Stimulated activated effector memory CD8-positive, alpha-beta T cell treated with anti-CD3 and anti-CD28 coated beads, Interleukin-12 subunit alpha, Interleukin-12 subunit beta, amount 100 ng/mL, for 72 hours (primary cell): ENCODE results near the gene IDS.

ENCODE experiments used
- ATAC-seq: fragments of 150-1000 bp; cut with Tn5 transposase; 2 replicates; pipeline ENCODE4 v1.10.0; 2021
- DNase-seq, 2 donors: peaks; one replicate each; pipeline ENCODE4 v3.0.0; 2021 to 2022; ENCODE audit warnings: low spot score in 2 of 2
- H3K27ac Mint-ChIP-seq: one replicate; pipeline ENCODE4 v1.8.0; 2022; ENCODE audit warnings: mild to moderate bottlenecking, mixed read lengths
- H3K36me3 Mint-ChIP-seq: one replicate; pipeline ENCODE4 v1.8.0; 2022; ENCODE audit warnings: mild to moderate bottlenecking, mixed read lengths
- H3K4me1 Mint-ChIP-seq: one replicate; pipeline ENCODE4 v1.8.0; 2022; ENCODE audit warnings: mixed read lengths
- H3K4me3 Mint-ChIP-seq: one replicate; pipeline ENCODE4 v1.8.0; 2022; ENCODE audit warnings: mild to moderate bottlenecking, mixed read lengths
- H3K9me3 Mint-ChIP-seq: one replicate; pipeline ENCODE4 v1.8.0; 2022; ENCODE audit warnings: mixed read lengths

The IDS gene

DNA sequence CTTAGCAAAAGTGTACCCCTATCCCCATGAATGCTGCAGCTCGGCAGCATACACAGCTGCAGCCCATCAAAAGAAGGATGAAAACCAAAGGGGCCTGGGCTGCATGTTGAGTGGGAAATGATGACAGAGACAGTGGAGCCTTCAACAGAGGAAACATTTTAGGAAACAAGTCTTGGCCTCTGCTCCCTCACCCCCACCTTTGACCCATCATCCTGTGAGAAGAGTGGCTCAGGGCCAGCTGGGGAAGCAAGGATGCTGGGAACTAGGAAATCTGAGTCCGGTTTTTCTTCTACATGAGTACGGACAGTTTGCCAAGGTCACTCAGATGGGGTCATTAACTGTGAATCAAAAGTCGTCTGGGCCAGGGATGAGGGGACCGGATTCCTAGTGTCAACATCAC is 37.2 kb downstream of the IDS start:
- no peak overlapping the region for H3K4me3 Mint-ChIP-seq
- no peaks in the 10 kb centered on the region for H3K4me1 Mint-ChIP-seq
- no peak for DNase-seq
- H3K27ac Mint-ChIP-seq: no peak overlapping the region
- no peaks in the 10 kb centered on the region for H3K9me3 Mint-ChIP-seq
- H3K36me3 Mint-ChIP-seq: no peaks in the 10 kb centered on the region
- ATAC-seq: no peak

DNA sequence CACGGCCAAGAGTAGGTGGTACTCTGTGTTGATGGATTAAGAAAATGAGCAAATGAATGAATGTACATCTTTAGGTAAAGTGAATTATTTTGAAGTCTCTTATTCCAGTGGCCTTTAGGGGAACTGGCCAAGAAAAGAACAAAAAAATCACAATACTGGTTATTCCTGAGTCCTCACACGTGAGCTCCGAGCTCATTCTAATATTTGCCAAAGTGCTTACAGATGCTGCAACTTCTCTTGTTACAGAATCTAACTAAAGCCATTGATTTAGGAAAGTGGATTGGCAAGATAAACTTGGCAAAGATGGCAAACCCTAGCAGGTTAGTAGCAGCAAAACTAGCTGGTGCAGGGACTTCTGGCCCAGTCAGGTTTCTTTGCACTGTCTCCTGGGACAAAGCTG is 37.6 kb downstream of the IDS start:
- H3K9me3 Mint-ChIP-seq: no peaks in the 10 kb centered on the region
- H3K4me1 Mint-ChIP-seq: no peaks in the 10 kb centered on the region
- H3K27ac Mint-ChIP-seq: no peak overlapping the region
- H3K4me3 Mint-ChIP-seq: no peak overlapping the region
- no peaks in the 10 kb centered on the region for H3K36me3 Mint-ChIP-seq
- ATAC-seq (no peak), DNase-seq (no peak)

DNA sequence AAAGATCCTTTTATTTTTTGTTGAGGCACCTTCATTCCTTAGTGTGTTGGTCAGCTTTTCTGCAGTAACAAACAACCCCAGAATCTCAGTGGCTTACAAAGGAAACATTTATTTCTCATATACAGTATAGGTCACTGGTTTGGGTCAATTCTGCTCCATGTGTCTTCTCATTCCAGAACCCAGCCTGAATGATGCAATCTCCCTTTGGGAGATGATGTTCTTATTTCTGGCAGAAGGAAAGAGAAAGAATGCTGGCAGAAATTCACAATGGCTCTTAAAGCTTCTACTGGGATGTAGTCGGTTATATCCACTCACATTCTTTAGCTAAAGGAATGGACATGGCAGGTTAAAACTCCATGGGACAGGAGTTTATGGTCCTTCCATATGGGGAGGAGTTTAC is 42.3 kb downstream of the IDS start:
- Mint-ChIP-seq H3K9me3 (no peaks in the 10 kb centered on the region), H3K36me3 (no peaks in the 10 kb centered on the region), H3K4me3 (no peak overlapping the region), H3K4me1 (no peaks in the 10 kb centered on the region), H3K27ac (no peak overlapping the region)
- ATAC-seq (no peak), DNase-seq (no peak)

DNA sequence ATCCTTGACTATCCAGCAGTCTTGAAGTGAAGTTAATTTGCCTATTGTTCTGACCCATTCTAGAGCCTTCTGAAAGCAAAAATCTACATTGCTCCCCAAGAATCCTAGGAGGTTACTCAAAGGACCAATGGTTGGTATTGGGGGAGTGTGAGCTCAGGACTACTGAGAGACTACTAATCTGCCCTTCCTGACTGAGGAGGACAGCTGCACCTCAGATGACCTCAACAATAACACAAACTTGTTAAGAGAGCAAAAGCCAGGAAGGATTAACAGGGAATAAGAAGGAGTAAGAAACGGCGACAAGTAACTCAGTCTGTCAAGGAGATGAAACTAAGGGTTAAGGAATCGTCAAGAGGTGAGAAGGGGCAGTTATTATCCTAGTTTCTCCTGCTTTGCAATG is 43.4 kb downstream of the IDS start:
- H3K27ac Mint-ChIP-seq: no peak overlapping the region
- DNase-seq (no peak), ATAC-seq (no peak)
- H3K4me3 Mint-ChIP-seq: no peak overlapping the region
- H3K36me3 Mint-ChIP-seq: no peaks in the 10 kb centered on the region
- no peaks in the 10 kb centered on the region for H3K9me3 Mint-ChIP-seq
- no peaks in the 10 kb centered on the region for H3K4me1 Mint-ChIP-seq

DNA sequence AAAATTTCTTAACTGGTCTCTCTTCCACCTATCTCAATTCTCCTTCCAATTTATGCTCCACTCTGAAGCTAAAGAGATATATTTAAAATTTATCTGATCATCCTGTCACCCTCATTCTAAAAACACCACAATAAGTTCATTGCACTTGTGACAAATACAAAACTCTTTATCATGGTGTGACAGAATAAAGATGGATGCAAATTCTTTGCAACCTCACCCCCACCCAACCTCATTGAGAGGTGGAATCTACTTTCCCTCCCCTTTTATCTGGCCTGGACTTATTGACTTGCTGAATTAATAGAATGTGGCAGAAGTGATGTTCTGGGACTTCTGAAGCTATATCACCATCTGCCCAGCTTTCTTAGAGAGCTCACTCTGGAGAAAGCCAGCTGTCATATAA is 46.5 kb downstream of the IDS start:
- Mint-ChIP-seq H3K4me1 (no peaks in the 10 kb centered on the region), H3K36me3 (no peaks in the 10 kb centered on the region), H3K27ac (no peak overlapping the region), H3K9me3 (no peaks in the 10 kb centered on the region), H3K4me3 (no peak overlapping the region)
- no peak for DNase-seq
- no peak for ATAC-seq

DNA sequence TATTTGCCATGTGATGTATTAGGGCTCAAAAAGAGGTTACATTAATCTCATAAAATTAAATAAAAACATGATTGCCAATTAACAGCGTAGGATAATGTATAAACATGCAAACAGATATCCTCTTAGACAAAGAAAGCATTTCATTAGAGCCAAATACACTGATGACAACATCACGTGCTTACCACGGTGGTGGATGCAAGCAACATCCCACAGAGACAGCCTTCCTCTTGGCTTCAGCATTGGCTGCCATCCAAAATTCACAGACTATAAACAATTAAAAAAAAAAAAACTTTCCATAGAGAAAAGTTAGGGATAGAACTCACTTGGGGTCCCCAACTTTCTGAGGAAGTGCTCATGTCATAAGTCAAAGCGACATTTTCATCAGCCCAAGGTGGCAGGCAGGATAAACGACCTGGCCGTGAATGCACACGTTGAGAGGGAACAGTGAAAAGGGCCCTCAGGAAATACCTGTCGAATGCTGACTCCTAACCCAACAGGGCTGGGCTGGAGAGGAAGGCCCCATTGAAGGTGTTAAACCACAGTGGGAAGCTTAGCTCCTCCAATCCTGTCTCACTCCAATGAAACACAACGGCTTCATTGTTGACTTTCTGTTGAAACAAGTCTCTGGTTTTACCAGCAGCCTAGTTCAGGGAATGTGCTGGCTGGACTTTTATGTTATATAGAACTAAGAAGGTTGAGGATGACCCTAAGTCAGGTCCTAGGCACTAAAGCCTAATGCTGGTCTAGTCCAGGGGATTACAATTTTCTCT is 48.4 kb downstream of the IDS start:
- DNase-seq: no peak
- H3K4me1 Mint-ChIP-seq: no peaks in the 10 kb centered on the region
- H3K36me3 Mint-ChIP-seq: no peaks in the 10 kb centered on the region

DNA sequence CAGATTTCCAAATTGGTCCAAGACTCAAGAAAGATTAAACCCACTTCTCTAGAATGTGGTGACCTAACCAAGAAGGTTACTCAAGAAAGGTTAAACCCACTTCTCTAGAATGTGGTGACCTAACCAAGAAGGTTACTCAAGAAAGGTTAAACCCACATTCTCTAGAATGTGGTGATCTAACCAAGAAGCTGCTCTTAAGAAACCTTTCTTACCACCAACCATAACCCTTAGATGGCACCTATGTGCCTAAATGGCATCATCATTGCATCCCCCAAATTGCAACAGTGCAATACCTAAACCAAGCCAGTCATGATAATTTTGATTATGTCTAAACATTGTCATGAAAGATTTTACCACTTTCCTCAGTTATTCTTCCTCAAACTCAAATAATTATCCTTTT is 49.2 kb downstream of the IDS start:
- DNase-seq (no peak), ATAC-seq (no peak)
- Mint-ChIP-seq H3K36me3 (no peaks in the 10 kb centered on the region), H3K9me3 (no peaks in the 10 kb centered on the region), H3K4me1 (no peaks in the 10 kb centered on the region), H3K27ac (no peak overlapping the region), H3K4me3 (no peak overlapping the region)

More for the DNA sequence above, 48.4 kb downstream of the IDS start:
- no peak overlapping the region for H3K27ac Mint-ChIP-seq
- H3K9me3 Mint-ChIP-seq: no peaks in the 10 kb centered on the region
- ATAC-seq: no peak
- H3K4me3 Mint-ChIP-seq: no peak overlapping the region

DNA sequence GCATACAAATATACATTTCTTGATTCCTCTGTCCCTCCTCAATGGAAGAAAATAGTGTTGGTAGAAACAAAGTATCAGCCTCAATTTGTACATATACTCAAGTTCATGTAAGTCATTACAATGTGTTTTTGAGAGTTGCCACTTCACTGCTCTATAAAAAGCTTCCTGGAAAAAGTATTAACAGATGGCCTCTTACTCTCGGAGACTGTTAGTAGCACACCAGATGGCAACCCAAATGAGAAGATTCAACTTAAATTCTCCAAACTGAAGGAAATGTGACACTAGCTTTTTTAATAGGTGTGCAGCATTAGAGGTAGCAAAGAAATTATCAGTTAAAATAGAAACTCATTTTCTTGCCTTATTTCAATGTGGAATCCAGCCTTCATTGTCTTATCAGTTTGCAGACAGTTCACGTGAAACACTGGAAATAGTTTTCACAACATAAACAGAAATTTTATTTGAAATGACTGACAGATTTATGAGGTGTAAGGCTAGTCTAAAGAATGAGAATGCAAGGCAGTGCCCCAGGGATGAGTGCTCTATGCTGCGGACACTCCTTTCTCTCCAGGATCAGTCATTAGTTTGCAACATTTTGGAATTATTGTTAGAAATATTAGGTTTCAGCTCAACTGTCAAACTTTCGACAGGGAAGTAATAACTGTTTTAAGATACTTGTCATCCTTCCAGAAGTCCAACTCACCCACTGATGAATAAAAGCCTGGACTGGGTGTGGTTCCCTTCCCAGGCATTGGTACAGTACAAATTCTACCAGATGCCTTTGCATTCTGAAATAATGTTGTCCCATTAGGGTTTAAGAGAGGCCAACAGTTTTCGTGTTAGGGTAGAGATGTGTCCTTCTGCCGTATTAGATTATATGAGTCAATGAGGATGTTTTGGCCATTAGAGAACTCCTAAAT is 50.9 kb downstream of the IDS start:
- H3K27ac Mint-ChIP-seq: no peak overlapping the region
- ATAC-seq (no peak), DNase-seq (no peak)
- no peaks in the 10 kb centered on the region for H3K4me1 Mint-ChIP-seq
- no peaks in the 10 kb centered on the region for H3K36me3 Mint-ChIP-seq
- H3K4me3 Mint-ChIP-seq: no peak overlapping the region
- peaks cover 3% of the 10 kb centered on the region for H3K9me3 Mint-ChIP-seq

DNA sequence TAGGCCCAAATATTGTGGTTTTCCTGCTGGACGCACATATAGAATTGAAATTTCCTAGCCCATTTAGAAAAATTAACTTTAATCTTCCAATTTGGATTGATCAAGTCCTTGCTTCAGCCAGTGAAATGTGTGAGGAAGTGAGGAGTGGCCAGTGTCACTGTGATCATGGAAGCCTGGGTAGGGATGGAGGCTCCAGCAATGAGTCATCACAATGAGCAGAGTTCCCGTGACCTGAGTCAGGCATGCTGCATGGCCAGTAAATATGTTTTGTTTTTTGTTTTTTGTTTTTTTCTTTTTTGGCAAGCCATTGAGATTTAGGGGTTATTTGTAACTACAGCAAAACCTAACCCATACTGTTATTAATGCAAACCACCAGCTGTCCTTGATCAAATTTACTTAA is 52.1 kb downstream of the IDS start:
- ATAC-seq: no peak
- no peaks in the 10 kb centered on the region for H3K36me3 Mint-ChIP-seq
- H3K4me1 Mint-ChIP-seq: no peaks in the 10 kb centered on the region
- H3K9me3 Mint-ChIP-seq: peaks cover 3% of the 10 kb centered on the region
- no peak overlapping the region for H3K4me3 Mint-ChIP-seq
- no peak for DNase-seq
- H3K27ac Mint-ChIP-seq: no peak overlapping the region

DNA sequence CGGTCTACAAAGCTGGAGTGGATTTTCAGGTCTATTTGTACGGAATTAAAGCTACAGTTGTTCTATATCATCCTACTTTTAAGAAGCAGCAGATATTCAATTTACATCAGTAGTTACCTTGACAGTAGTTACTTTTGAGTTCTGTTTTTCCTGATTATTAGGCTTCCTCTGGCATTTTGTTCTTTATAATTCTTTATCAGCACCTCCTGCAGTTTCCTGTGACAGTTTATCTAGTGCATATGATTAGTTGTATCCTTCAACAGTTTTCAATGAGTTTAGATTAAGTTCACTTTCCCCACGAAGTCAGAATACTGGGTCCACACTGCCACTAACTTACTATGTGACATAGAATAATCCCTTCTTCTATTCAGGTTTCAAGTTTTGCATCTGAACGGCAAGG is 71.7 kb downstream of the IDS start:
- H3K9me3 Mint-ChIP-seq: no peaks in the 10 kb centered on the region
- H3K4me3 Mint-ChIP-seq: no peak overlapping the region
- DNase-seq (no peak), ATAC-seq (no peak)
- no peak overlapping the region for H3K27ac Mint-ChIP-seq
- no peaks in the 10 kb centered on the region for H3K36me3 Mint-ChIP-seq
- H3K4me1 Mint-ChIP-seq: no peaks in the 10 kb centered on the region

DNA sequence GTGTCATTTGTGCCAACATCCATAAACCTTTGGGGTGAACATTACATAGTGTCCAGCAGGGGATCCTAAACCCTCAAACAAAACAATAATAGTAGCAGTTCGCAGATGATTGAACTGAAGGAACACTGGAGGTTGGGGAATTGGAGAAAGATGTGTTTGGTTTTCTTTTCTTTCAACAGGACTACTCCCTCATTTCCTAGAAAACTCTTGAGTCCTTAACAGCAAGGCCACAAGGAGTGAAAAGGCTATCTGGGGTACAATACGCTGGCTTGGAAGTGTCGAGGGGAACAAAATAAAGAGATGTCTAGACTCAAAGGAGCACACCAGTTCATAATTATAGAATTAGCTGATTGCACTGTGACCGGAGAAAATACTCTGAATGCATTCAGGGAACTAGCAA is 72.1 kb downstream of the IDS start:
- ATAC-seq: no peak
- no peaks in the 10 kb centered on the region for H3K4me1 Mint-ChIP-seq
- no peaks in the 10 kb centered on the region for H3K9me3 Mint-ChIP-seq

More for the DNA sequence above, 72.1 kb downstream of the IDS start:
- Mint-ChIP-seq H3K4me3 (no peak overlapping the region), H3K36me3 (no peaks in the 10 kb centered on the region), H3K27ac (no peak overlapping the region)
- no peak for DNase-seq
